Stimulated activated CD4-positive, alpha-beta T cell treated with anti-CD3 and anti-CD28 coated beads, Interleukin-15, amount 100 ng/mL, for 1 hour (primary cell): ENCODE results near the gene DHCR7.

ENCODE experiments used
- DNase-seq, 2 donors: peaks; one replicate each; pipeline ENCODE4 v3.0.0-alpha.2; 2020; ENCODE audit warnings: low read depth in 1 of 2, low spot score in 1 of 2

The DHCR7 gene

GRCh38 chr11:71458146-71459070 is 10.2 kb upstream of the DHCR7 start:
- DNase-seq: no peak

- no peak for DNase-seq
Measured at GRCh38 chr11:71456831-71457230, 8.6 kb upstream of the DHCR7 start.

GRCh38 chr11:71456294-71456693 is 8.1 kb upstream of the DHCR7 start:
- DNase-seq: no peak

- no peak for DNase-seq
Measured at GRCh38 chr11:71454470-71455113, 6.4 kb upstream of the DHCR7 start.

DNA sequence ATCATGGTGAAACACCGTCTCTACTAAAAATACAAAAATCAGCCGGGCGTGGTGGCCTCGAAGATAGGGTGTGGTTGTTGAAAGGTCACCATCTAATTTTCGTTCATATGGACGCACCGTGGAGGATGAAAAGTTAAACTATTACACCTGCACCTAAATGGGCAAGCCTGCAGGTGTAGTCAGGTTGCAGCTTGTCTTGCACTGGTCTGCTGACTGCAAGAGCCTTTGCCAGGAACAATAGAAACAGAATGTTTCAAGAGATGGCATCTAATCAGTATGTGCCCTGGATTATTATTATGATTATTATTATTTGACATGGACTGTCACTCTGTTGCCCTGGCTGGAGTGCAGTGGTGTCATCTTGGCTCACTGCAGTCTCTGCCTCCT is 5.7 kb upstream of the DHCR7 start:
- DNase-seq: no peak

DNA sequence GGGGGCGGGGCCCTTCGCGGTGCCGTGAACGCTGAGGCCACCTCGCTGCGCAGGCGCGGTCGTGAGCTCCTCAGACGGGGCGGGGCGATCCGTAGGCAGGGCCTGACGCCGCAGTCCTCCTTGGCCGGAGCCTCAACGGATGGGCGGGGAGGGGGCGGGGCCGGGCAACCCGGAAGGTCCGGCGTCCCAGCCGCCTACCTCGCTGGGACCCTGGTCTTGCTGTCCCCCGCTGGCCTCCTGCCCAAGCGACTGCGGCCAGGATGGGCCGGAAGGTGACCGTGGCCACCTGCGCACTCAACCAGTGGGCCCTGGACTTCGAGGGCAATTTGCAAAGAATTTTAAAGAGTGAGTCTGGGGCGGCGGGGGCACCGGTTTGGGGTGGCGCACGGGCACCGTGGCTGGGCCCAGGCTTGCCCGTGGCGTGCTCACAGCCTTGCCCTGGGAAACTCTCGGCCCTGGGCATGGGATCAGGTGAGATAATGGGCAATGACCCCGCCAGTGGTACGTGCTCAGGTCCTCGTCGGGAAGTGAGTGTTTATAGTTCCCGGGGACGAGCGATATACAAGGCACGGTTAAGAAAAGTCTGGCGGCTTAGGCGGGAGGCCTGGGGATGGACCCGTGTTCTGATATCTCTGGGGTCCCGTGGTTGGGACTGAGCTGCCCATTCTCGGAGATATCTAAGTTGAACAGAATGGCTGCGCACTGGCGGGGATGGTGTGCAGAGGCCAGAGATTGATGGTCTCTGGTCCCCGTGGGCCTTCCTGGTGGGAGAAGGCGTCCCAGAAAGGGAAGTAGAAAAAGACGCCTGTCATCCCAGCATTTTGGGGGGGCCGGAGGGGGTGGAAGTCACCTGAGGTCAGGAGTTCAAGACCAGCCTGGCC is 5.1 kb upstream of the DHCR7 start, which contains the start of gene NADSYN1:
Gene NADSYN1, plus strand, starts transcription at position 167 of the 881 bp plus-strand sequence. Its CDS starts 94 bp downstream, at position 261.
- peak; percentile 88 to 94 for DNase-seq

DNA sequence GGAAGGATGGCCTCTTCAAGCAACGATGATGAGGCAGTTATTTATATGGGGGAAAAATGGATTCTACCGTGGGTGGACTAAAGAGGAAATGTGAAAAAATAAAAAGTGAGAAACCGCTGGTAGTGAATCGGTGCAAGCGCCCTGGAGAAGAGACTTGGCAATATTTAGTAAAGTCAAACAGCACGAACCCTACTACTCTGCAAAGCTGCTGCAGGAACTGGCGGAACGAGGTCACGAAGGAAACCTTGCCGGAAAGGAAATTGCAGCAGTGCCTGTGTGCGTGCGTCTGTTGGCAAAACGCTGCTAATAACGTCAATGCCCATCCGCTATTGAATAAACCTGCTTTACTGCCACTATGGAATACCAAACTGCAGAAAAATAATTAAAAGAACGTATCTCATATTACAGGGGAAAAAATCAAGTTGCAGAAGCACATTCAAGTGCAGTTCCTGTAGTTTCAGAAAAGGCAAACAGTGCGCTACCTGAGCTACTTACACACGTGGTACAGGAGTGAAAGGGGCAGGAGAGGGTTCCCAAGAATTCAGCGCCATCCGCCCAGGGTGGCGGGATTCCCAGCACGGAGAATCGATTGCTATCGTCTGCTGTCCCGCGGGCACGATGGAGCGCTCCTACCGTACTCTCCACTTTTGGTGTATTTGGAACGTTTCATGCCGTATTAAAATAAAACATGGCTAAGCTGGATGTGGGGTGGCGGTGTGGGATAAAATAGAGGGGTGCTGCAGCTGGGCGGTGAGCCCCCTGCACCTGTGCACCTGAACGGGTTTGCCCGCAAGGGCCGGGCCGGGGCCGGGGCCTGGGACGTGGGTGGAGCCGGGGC is 4.2 kb upstream of the DHCR7 start:
- peak; percentile 13 to 19 for DNase-seq

GRCh38 chr11:71451596-71452198 is 3.5 kb upstream of the DHCR7 start:
- no peak for DNase-seq

GRCh38 chr11:71450939-71451338 is 2.7 kb upstream of the DHCR7 start:
- DNase-seq: no peak

DNA sequence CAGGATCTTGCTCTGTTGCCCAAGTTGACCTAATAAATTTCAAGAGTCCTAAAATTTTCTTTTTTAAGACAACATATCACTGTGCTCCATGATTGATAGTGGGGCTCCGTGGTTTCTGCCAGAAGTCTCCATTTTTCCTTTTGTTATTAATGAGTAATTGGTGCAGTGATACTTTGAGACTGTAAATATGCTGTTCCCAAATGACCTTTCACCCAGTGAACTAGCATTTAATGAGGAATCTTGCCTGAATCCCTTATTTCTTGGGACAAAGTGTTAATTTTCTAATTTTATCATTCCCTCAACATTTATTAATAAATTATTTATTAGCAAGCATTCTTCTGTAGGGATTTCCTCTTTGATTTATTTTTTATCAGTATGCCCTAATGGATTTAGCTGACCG is 2.3 kb upstream of the DHCR7 start:
- DNase-seq: no peak

GRCh38 chr11:71449596-71449995 is 1.4 kb upstream of the DHCR7 start:
- DNase-seq: no peak

- peak in 1 of 2 donors; percentile 32 for DNase-seq
Measured at GRCh38 chr11:71447791-71448256, 369 bp downstream of the DHCR7 start.

DNA sequence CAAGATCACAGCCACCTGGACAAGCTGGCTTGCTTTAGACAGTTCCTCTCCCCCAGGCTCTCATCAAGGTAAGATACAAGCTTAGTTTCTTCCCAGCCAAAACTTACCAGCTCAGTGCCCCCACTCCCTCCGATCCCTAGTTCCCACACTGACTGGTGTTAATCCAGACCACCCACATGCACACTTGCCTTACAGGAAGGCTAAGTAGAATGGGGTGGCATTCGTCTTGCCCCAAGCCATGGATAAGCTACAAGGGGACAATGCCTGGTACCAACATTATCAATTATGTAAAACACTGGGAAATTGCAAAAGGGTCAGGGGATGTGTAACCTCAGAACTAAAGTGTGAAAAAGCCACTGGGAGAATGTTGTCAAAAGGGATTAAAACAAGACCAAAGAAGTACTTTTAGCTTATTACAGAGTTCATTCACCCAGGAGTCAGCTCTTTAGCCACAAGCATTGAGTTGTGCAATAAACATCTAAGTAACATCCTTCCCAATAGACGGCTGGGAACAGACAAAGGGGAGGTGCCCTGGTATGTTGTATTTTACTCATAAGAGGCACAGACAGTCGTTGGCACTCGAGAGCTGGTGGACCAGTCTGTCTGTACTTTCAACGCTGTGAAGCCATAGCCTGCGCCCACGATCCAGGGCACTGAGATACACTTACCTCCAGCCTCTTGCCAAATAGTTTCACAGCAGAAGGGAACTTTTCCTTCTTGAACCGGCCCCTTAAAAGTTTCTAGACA is 1.1 kb downstream of the DHCR7 start:
- no peak for DNase-seq

DNA sequence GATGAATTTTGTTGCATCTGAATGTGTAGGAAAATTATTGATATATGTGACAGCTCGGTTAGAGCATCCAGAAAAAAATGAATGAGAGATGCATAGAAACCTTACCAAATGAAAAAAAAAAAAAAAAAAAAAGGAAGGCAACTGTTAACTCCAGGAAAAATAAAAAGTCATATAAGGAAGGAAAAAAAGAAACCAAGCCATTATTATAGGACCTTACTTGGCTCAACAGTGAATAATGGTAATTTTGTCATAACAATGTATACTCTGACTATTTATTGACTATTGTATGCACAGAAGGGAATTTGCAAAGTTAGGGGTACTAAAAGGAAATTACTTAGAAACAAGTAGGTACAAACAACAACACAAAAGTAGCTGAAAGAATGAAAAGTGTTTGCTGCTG is 2.0 kb downstream of the DHCR7 start:
- DNase-seq: no peak

GRCh38 chr11:71444811-71445210 is 3.4 kb downstream of the DHCR7 start:
- DNase-seq: no peak

DNA sequence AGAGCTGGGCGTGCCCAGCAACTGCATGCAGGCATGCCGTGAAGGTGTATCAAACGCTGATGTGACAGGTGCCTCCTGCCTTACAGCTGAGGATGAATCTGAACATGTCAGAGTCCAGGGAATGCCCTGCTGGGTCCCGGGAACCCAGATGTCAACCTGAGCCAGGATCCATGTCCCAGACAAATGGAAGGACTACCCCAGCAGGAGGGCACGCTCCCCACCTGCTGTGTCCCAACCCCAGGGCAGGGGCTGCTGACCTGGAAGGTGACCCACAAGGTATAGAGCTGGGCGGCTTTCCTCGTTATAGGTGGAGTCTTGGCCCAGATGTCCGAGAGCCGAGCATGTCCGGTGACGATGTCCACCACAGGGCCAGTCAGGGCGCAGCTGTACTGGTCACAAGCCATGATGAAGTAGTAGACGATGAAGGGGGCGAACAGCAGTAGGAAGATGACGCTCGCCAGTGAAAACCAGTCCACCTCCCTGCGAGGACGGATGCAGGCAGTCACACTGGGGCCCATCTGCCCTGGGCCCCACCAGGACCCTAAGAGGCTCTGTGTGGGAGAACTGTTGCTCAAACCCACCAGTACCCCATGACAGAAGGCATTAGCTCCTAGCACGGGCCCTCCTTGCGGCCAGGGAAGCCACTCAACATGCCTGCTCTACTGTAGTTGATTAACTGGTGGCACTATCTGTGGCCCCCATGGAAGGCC is 4.3 kb downstream of the DHCR7 start:
- DNase-seq: no peak

DNA sequence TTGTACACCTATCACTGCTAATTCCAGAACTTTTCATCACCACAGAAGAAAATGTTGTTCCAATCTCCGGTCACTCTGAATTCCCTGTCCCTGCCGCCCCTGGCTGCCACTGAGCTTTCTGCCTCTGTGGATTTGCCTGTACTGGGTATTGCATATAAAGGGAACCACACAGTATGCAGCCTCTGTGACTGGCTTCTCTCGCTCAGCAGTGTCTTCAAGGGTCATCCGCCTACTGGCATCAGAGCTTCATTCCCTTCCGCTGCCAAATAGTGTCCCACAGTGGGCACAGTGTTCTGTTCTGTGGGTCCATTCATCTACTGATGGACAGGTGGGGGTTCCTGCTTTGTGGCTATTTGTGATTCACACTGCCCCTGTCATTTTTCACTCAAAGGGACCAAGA is 5.3 kb downstream of the DHCR7 start:
- no peak for DNase-seq

DNA sequence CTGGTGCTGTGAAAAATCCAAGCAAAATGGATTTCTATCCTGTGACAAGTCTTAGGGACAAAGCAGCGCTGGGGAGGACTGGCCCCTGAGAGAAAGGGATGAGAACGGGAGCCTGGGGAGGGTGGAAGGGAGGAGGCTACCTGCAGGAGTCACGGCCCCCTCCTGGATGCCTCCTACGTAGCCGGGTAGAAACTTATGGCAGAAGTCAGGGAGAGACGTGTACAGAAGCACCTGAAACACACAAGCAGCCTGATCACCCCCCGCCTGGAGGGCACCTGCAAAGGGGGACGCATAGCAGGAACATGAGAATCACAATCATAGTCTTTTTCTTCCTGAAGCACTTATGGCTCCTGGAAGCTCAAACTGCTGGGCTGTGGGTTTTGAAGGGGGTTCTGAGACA is 6.1 kb downstream of the DHCR7 start:
- DNase-seq: no peak

DNA sequence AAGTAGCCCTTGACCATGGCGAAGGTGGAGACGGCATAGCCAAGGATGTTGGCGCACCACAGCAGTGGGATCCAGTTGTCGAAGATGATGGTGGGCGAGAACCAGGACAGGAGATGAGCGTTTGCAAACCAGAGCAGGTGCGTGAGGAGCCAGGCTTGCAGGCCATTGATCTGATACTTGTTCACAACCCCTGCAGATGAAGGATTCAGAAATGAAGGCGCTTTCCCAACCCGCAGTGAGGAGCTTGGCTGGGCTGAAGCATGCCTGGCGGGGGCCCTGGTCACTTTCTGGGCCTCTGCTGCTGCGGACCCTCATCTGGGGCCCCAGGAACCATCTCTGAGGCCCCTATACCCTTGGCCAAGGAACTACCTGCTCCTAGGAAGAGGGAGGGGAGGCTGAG is 6.9 kb downstream of the DHCR7 start:
- DNase-seq: no peak
